Fibroblast of villous mesenchyme (primary cell): Measurements from ENCODE around the gene BCL11A. TPM values are rescaled to one million over a fixed set of nuclear protein-coding genes. Genes with fewer than 3 reads are reported as not detected.

Experiments used
- DNase-seq: peaks from one replicate; pipeline ENCODE4 v3.0.0-alpha.2; 2010; ENCODE audit warnings: low read depth
- H3K4me3 ChIP-seq: 2 replicates; pipeline ENCODE4 v1.5.1; 2011; ENCODE audit warnings: low read depth, mild to moderate bottlenecking, low read length
- CTCF ChIP-seq: IDR thresholded peaks from 2 replicates; pipeline ENCODE4 v1.5.1; 2012; ENCODE audit warnings: low read depth, mild to moderate bottlenecking, low read length; ENCODE audit not compliant: insufficient read depth
- total RNA-seq: library from RNA; depleted of rRNA; stranded (reverse); fragments of >200 nt; gene quantifications from 2 replicates; pipeline ENCODE4 v1.2.3, GENCODE V29; 2012

Gene BCL11A
- total RNA-seq, 1 donor: 0.43 TPM

- no peak for DNase-seq
- no peak overlapping the region for H3K4me3 ChIP-seq
- no peak for TF ChIP-seq CTCF
Observed at GRCh38 chr2:60498816-60499429, 54.5 kb downstream of the BCL11A start.

- H3K4me3 ChIP-seq: no peak overlapping the region
- no peak for TF ChIP-seq CTCF
- no peak for DNase-seq
Observed at GRCh38 chr2:60498127-60498815, 55.2 kb downstream of the BCL11A start.

DNA sequence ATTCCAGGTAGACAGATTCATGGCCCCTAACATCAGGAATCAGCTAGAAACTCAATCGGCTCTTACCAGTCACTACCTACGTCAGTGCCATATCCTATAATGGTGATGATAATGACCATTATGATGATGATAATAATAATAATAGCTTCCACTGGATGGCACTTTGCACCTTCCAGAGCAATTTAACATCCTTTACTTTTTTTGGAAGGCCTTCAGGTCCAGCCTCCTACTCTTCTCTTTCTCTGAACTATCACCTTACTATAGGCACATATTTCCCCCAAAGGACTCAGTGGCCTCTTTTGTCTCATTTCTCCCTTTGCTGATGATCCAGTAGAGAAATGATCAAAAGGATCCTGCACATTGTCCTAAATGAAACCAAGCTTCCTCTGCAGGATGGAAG, 56.0 kb downstream of the BCL11A start:
- DNase-seq: no peak
- no peak for TF ChIP-seq CTCF
- H3K4me3 ChIP-seq: no peak overlapping the region

DNA sequence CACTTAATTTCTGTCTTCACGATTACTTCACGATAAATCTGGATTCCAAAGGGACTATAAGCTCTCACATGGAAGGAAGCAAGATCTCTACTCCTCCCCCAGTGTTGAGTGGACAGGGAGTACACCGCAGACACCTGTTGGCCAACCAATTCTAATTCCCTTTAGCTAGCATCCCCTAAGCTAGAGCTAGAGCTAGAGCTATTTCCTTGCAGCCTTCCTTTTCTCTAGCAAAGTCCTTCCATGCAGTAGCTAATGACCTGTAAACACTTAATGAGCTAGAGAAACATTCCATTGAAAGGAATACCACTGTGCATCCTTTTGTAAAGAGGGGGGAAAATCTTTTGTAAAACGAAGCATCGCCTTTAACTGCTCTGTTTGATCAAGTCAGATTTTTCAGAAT, 56.5 kb downstream of the BCL11A start:
- no peak for DNase-seq
- TF ChIP-seq CTCF: no peak
- no peak overlapping the region for H3K4me3 ChIP-seq

DNA sequence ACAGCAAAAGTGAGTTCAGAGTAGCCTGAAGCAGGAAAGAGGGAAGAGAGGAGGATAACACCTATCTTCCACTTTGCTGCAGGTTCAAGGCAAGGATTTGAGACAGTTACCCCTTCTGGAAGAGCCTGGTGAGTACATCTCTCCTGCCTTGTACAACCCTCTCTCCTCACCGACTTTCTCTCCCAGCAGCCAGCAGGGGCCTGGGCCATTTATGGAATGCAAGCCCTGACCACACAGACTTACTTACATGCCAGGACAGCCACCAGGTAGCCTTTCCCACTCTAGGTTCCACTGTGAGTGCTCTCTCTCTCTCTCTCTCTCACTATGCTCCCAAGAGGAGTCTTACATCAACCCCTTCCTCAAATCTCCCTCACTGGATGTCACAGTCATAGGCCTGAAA, 57.0 kb downstream of the BCL11A start:
- TF ChIP-seq CTCF: no peak
- no peak overlapping the region for H3K4me3 ChIP-seq
- DNase-seq: no peak

DNA sequence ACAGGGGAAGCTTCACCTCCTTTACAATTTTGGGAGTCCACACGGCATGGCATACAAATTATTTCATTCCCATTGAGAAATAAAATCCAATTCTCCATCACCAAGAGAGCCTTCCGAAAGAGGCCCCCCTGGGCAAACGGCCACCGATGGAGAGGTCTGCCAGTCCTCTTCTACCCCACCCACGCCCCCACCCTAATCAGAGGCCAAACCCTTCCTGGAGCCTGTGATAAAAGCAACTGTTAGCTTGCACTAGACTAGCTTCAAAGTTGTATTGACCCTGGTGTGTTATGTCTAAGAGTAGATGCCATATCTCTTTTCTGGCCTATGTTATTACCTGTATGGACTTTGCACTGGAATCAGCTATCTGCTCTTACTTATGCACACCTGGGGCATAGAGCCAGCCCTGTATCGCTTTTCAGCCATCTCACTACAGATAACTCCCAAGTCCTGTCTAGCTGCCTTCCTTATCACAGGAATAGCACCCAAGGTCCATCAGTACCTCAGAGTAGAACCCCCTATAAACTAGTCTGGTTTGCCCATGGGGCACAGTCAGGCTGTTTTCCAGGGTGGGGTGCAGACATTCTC, 58.3 kb downstream of the BCL11A start:
- DNase-seq: no peak
- no peak for TF ChIP-seq CTCF
- no peak overlapping the region for H3K4me3 ChIP-seq
